Omental fat pad (tissue), 4 donors: ENCODE results near the gene GAS7. TPM values are rescaled to one million over a fixed set of nuclear protein-coding genes. Genes with fewer than 3 reads are reported as not detected.

ENCODE experiments used
- ATAC-seq: fragments of 150-250 bp; one replicate; pipeline ENCODE4 v1.9.1; 2016; ENCODE audit warnings: mild to moderate bottlenecking, moderate library complexity; ENCODE audit not compliant: low FRiP score
- DNase-seq: peaks from one replicate; pipeline ENCODE4 v3.0.0-alpha.2; 2019; ENCODE audit warnings: low spot score
- CTCF ChIP-seq, 3 donors: fragments of 450-650 bp; IDR thresholded peaks; one replicate each; pipeline ENCODE4 v1.5.1; 2016 to 2017; ENCODE audit warnings: antibody characterized with exemption in 3 of 3, mild to moderate bottlenecking in 3 of 3, moderate library complexity in 2 of 3
- total RNA-seq, 4 donors: library from RNA; depleted of rRNA; stranded (reverse); fragments of >200 nt; gene quantifications; one replicate each; pipeline ENCODE4 v1.1.0, GENCODE V29; 2016

The GAS7 gene
- total RNA-seq, 4 donors from 2014 or later: 36.4 to 148 (median 52.7) TPM

GRCh38 chr17:9883451-9883850 is 315.0 kb downstream of the GAS7 start:
- DNase-seq: no peak
- no peak for TF ChIP-seq CTCF (IDR thresholded peaks at IDR 0.05)
- no peak for ATAC-seq

- TF ChIP-seq CTCF (IDR thresholded peaks at IDR 0.05): no peak
- no peak for DNase-seq
- ATAC-seq: no peak
Observed at GRCh38 chr17:9880582-9880999, 317.8 kb downstream of the GAS7 start.

- no peak for ATAC-seq
- no peak for TF ChIP-seq CTCF (IDR thresholded peaks at IDR 0.05)
- no peak for DNase-seq
Observed at GRCh38 chr17:9878786-9879525, 319.4 kb downstream of the GAS7 start.

GRCh38 chr17:9878356-9878755 is 320.1 kb downstream of the GAS7 start:
- ATAC-seq (no peak), DNase-seq (no peak)
- TF ChIP-seq CTCF (IDR thresholded peaks at IDR 0.05): no peak

GRCh38 chr17:9875441-9875840 is 323.0 kb downstream of the GAS7 start:
- DNase-seq: no peak
- TF ChIP-seq CTCF (IDR thresholded peaks at IDR 0.05): no peak
- peak; percentile 40 for ATAC-seq

- ATAC-seq (no peak), DNase-seq (no peak)
Observed at GRCh38 chr17:9874722-9875121, 323.7 kb downstream of the GAS7 start.

More at GRCh38 chr17:9874722-9875121, 323.7 kb downstream of the GAS7 start:
- no peak for TF ChIP-seq CTCF (IDR thresholded peaks at IDR 0.05)
